PFSK-1 (cell line): Measurements from ENCODE around the gene FAM227B.

Source experiments
- FOXP2 ChIP-seq: optimal IDR thresholded peaks from 2 replicates; pipeline ENCODE3; 2011; ENCODE audit warnings: borderline replicate concordance, control low read depth, inconsistent platforms; ENCODE audit not compliant: insufficient read depth; ENCODE audit errors: extremely low read length, extremely low read depth
- POLR2AphosphoS5 ChIP-seq: IDR thresholded peaks from 2 replicates; pipeline ENCODE4 v1.6.1; 2012; ENCODE audit warnings: low read depth, mild to moderate bottlenecking, control low read depth, low read length, moderate library complexity
- SIN3A ChIP-seq: IDR thresholded peaks from 2 replicates; pipeline ENCODE4 v1.6.1; 2012; ENCODE audit warnings: mild to moderate bottlenecking, low read length, moderate library complexity, borderline replicate concordance; ENCODE audit not compliant: insufficient read depth
- TAF1 ChIP-seq: IDR thresholded peaks from 2 replicates; pipeline ENCODE4 v1.6.1; 2012; ENCODE audit warnings: low read length, control low read depth, borderline replicate concordance; ENCODE audit not compliant: insufficient read depth
- TF ChIP-seq, protein P1 (sequence below), 2 experiments: IDR thresholded peaks; 2 replicates each; pipeline versions ENCODE4 v1.6.1 to v1.8.0; 2011 to 2012; ENCODE audit warnings: low read depth in 2 of 2, low read length in 2 of 2, control low read depth in 1 of 2, inconsistent platforms in 1 of 2, mild to moderate bottlenecking in 1 of 2, moderate library complexity in 1 of 2; ENCODE audit not compliant: insufficient read depth in 1 of 2

Gene FAM227B

GRCh38 chr15:49323207-49323606 is 297.4 kb downstream of the FAM227B start:
- no peak for TF ChIP-seq POLR2AphosphoS5
- TF ChIP-seq FOXP2 = no peak
- TF ChIP-seq TAF1 = no peak
- TF ChIP-seq SIN3A = no peak
- TF ChIP-seq, protein P1, sequence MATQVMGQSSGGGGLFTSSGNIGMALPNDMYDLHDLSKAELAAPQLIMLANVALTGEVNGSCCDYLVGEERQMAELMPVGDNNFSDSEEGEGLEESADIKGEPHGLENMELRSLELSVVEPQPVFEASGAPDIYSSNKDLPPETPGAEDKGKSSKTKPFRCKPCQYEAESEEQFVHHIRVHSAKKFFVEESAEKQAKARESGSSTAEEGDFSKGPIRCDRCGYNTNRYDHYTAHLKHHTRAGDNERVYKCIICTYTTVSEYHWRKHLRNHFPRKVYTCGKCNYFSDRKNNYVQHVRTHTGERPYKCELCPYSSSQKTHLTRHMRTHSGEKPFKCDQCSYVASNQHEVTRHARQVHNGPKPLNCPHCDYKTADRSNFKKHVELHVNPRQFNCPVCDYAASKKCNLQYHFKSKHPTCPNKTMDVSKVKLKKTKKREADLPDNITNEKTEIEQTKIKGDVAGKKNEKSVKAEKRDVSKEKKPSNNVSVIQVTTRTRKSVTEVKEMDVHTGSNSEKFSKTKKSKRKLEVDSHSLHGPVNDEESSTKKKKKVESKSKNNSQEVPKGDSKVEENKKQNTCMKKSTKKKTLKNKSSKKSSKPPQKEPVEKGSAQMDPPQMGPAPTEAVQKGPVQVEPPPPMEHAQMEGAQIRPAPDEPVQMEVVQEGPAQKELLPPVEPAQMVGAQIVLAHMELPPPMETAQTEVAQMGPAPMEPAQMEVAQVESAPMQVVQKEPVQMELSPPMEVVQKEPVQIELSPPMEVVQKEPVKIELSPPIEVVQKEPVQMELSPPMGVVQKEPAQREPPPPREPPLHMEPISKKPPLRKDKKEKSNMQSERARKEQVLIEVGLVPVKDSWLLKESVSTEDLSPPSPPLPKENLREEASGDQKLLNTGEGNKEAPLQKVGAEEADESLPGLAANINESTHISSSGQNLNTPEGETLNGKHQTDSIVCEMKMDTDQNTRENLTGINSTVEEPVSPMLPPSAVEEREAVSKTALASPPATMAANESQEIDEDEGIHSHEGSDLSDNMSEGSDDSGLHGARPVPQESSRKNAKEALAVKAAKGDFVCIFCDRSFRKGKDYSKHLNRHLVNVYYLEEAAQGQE (IDR thresholded peaks at IDR 0.05; ENCODE audit: insufficient read depth in 1 of 2, low read depth in 2 of 2, low read length in 2 of 2) = no peak

DNA sequence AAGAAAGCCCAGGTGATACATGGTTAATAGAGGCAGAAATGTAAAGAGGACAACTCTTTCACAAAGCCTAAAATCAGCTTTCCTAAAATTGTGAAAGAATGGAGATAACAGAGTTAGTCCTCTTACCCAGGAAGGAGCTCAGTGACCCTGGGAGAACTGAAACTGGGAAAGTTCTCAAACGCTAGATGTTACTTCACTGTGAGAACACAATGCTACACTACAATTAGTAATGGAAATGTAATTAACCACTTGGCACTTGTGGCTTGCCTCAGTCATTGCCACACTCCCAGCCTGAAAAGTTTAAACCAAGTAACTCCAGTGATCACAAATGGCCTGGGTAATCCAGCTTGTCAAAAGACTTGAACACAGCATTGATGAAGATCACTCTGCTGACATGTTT is 300.3 kb downstream of the FAM227B start:
- TF ChIP-seq FOXP2 = no peak
- no peak for TF ChIP-seq POLR2AphosphoS5
- TF ChIP-seq SIN3A = no peak
- TF ChIP-seq TAF1 = no peak
- TF ChIP-seq, protein P1 (IDR thresholded peaks at IDR 0.05; ENCODE audit: insufficient read depth in 1 of 2, low read depth in 2 of 2, low read length in 2 of 2) = no peak

- TF ChIP-seq POLR2AphosphoS5 (no peak), SIN3A (no peak), FOXP2 (no peak), TAF1 (no peak)
- TF ChIP-seq, protein P1 (IDR thresholded peaks at IDR 0.05; ENCODE audit: insufficient read depth in 1 of 2, low read depth in 2 of 2, low read length in 2 of 2) = no peak
These were observed 305.2 kb downstream of the FAM227B start for GRCh38 chr15:49315391-49315823.

GRCh38 chr15:49314716-49315115 is 305.9 kb downstream of the FAM227B start:
- TF ChIP-seq TAF1 = no peak
- TF ChIP-seq SIN3A = no peak
- TF ChIP-seq POLR2AphosphoS5 = no peak
- TF ChIP-seq, protein P1 (IDR thresholded peaks at IDR 0.05; ENCODE audit: insufficient read depth in 1 of 2, low read depth in 2 of 2, low read length in 2 of 2) = no peak
- TF ChIP-seq FOXP2 = no peak

DNA sequence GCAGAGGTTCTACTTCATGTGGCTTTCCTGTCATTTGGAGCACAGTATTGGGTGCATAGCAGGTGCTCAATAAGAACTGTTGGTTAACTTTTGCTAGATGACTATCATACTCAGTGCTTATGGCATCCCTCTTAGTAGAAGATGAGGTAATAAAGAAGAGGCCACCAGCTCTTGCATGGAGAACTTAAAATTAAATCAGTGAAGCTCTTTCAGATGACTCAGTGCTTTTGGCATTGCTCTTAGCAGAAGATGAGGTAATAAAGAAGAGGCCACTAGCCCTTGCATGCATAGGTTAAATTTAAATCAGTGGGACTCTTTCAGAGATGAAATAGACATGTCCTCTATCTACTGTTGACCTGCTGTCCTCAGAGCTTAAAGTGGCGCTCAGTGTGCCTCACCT is 307.0 kb downstream of the FAM227B start:
- TF ChIP-seq POLR2AphosphoS5 (no peak), SIN3A (no peak), TAF1 (no peak)
